LNCaP clone FGC (cell line): Measurements from ENCODE around the gene SGCA.

ENCODE experiments used
- DNase-seq: peaks from one replicate; pipeline ENCODE4 v3.0.0-alpha.2; 2011; ENCODE audit warnings: low read depth
- H3K4me3 ChIP-seq: 2 replicates; pipeline ENCODE4 v1.5.1; 2011; ENCODE audit warnings: mild to moderate bottlenecking, low read depth, low read length, control low read depth
- TF ChIP-seq, protein P1 (sequence below): IDR thresholded peaks from 2 replicates; pipeline ENCODE4 v1.5.1; 2012; ENCODE audit warnings: mild to moderate bottlenecking; ENCODE audit not compliant: control insufficient read depth, insufficient read depth; ENCODE audit errors: extremely low read depth

Gene SGCA

DNA sequence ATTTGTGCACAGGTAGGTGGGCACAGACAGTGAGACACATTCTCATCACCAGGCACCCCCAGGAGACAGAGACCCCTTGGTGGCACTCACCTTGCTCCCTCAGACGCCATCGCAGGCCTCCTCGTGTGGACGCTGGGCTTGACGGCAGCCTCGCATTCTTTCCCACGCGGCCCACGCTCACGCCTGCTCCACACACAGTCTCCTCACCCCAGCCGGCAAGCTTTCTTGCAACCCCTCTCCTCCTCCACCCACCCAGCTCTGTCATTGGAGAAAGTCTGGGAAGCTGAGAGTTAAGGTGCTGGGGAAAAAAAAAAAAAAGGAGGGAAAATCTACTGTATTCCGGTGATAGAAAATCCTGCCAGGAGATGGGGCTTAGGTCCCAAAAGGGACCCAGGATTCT, 14.8 kb downstream of the SGCA start:
- no peak for DNase-seq
- TF ChIP-seq, protein P1, sequence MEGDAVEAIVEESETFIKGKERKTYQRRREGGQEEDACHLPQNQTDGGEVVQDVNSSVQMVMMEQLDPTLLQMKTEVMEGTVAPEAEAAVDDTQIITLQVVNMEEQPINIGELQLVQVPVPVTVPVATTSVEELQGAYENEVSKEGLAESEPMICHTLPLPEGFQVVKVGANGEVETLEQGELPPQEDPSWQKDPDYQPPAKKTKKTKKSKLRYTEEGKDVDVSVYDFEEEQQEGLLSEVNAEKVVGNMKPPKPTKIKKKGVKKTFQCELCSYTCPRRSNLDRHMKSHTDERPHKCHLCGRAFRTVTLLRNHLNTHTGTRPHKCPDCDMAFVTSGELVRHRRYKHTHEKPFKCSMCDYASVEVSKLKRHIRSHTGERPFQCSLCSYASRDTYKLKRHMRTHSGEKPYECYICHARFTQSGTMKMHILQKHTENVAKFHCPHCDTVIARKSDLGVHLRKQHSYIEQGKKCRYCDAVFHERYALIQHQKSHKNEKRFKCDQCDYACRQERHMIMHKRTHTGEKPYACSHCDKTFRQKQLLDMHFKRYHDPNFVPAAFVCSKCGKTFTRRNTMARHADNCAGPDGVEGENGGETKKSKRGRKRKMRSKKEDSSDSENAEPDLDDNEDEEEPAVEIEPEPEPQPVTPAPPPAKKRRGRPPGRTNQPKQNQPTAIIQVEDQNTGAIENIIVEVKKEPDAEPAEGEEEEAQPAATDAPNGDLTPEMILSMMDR = no peak
- no peak overlapping the region for H3K4me3 ChIP-seq

DNA sequence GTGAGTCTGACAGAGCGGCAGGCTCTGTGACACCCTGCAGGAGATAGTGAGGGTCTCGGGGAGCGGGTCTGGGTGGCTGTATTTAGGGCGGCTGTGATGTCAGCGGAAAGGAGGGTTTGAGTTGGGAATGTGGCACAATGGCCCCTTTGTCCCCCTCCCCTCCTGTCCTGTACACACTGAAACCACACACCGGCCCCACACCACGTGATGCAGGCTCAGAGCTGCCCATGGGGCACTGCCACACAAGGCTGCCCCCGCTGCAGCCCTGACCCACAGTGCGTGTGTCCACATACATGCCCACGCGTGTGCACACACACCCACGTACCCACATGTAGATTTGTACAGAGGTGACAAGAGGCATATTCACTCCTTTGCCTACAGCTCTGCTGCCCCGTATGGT, 15.3 kb downstream of the SGCA start:
- TF ChIP-seq, protein P1 = no peak
- DNase-seq = no peak
- H3K4me3 ChIP-seq = no peak overlapping the region

DNA sequence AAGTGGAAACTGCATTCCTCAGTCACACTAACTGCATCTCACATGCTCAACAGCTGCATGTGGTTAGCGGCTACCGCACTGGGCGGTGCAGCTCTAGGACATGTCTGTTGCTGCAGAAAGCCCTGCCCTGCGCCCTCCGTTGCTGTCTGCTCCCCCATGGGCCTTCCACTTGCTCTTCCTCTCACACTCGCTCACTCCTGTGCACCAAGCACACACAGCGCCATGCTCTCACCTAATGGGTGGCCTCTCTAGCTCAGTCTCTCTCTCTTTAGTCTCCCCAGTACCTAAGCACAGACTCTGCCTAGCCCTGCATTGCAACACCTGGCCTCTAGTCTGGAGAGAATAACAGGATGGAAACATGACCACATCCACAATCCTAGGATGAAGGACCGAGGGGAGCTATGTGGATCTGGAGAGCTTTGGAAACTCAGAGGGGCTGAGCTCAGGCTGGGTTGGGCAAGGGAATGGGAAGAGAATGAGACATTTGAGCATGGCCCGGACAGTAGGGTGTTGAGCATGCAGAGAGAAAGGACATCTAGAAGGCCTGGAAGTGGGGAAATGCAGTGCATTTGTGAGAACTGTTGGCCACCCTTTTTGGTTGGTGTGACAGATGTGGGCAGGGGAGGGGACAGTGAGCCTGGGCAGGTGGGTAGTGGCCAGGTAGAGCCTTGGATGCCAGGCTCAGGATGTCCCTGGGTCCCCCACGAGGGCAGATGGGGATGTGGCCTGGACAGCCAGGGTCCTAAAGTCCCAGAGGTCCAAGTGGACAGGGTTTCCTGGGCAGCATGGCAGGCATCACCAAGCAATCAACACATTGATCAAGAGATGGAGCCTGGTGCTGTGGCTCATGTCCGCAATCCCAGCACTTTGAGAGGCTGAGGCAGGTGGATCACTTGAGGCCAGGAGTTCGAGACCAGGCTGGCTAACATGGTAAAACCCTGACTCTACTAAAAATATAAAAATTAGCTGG, 16.1 kb downstream of the SGCA start:
- no peak overlapping the region for H3K4me3 ChIP-seq
- no peak for DNase-seq
- TF ChIP-seq, protein P1 = no peak

DNA sequence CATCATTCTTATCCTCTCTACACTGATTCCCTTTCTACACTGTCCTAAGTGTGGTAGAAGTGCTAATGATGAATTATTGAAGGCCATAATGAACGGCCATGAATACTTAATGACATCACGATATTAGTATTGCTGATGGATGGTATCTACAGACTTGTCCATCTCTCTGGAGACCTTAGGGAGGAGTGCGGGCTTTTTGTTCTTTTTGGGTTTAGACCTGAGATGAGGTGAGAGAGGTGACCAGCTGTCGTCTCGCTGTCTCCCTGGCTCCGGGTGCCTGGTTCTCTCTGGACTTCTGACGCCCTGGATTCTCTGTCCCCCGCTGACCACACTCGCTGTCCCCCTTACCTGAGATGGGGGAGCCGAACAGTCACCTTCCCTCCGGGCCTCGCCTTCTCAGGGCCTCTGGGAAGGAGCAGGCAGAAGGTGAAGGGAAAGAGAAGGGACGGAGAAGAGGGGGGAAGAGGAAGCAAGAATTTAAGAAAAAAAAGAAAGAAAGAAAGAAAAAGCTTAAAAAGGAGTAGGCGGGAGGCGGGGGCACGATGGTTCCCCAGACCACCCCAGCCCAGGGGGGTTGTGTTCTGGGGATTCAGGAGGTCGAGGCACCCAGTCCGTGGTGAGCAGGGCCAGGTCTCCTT, 17.1 kb downstream of the SGCA start:
- no peak overlapping the region for H3K4me3 ChIP-seq
- TF ChIP-seq, protein P1 = no peak
- DNase-seq = no peak

DNA sequence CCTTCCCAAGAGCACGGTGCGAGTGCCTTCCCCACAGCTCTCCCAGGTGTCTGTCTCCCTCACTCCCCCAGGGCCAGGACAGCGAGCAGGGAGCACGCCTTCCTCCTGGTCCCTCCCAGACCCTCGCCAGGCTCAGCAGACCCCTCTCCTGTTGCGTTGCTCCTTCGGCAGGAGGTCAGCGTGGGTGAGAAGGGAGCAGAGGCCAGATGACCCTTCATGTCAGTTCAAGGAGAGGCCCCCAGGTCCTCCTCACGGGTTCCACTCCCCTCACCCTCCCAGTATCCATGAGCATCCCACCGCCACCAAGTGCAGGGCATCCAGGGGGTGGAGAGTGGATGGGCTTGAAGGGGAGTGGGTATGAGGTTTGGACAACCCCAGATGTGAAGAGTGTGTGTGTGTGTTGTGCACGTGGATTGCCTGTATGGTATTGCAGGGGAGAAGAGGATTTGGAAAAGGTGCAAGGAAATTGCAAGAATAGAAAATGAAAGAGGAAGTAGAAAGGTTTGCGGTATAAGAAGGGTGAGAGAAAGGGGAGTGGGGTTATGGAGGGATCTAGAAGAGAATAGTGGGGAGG, 17.7 kb downstream of the SGCA start:
- H3K4me3 ChIP-seq = no peak overlapping the region
- DNase-seq = no peak
- TF ChIP-seq, protein P1 = no peak

DNA sequence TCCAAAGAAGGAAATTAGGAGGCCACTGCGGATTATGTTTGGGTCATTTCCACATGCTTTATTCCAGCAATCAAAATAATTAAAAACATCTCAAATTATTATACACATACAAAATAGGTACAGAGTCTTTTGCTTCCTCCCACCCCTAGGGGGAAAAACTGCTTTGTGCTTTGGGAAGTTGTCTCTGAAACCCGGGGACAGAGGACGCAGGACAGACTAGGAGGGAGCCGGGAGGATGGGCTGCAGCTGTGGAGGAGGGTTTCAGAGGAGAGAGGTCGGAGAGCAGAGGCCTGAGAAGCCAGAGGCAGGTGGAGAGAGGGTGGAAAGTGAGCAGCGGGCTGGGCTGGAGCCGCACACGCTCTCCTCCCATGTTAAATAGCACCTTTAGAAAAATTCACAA, 18.3 kb downstream of the SGCA start:
- DNase-seq = no peak
- no peak overlapping the region for H3K4me3 ChIP-seq
- TF ChIP-seq, protein P1 = no peak
